HCT116 (cell line): ENCODE results near the gene RFX2. TPM values are rescaled to one million over a fixed set of nuclear protein-coding genes. Genes with fewer than 3 reads are reported as not detected.

Experiments
- ATAC-seq: fragments of 200-7000 bp; cut with Tn5 transposase; 2 replicates; pipeline ENCODE4 v1.9.1; 2020; ENCODE audit warnings: mild to moderate bottlenecking, moderate library complexity
- BruUV-seq: library from RNA; stranded (reverse); fragments of 400-500 nt; replicated peaks from 2 replicates; lab custom pipeline; 2021; lab: Mats Ljungman, UMichigan
- CTCF ChIA-PET: fragments of 300-600 bp; sonication (Branson Sonifier 250); formaldehyde crosslinking; loops from one replicate; lab custom pipeline; 2021; ENCODE audit warnings: antibody characterized with exemption; lab: Charles Lee
- POLR2A ChIA-PET: fragments of 300-600, 350-600 bp; sonication (Branson Sonifier 250); formaldehyde crosslinking; loops from one replicate; lab custom pipeline; 2021; ENCODE audit warnings: antibody characterized with exemption; lab: Charles Lee
- RAD21 ChIA-PET, 2 experiments: fragments of 300-600 bp; sonication (Branson Sonifier 250); formaldehyde crosslinking; loops; one replicate each; lab custom pipeline; 2023; ENCODE audit warnings: low total read pairs in 2 of 2; ENCODE audit not compliant: uncharacterized antibody in 2 of 2, unreplicated experiment in 2 of 2, low non-redundant PET in 1 of 2; lab: Charles Lee
- DNase-seq: peaks from one replicate; pipeline ENCODE4 v3.0.0-alpha.2; 2010; ENCODE audit warnings: low read depth, low spot score
- H2AFZ ChIP-seq: fragments of 200-600 bp; shearing (Covaris generic), sonication (generic); 2 replicates; pipeline ENCODE4 v1.6.1; 2017; ENCODE audit warnings: low read depth, mixed run types, mixed read lengths, antibody characterized with exemption, low read length; ENCODE audit not compliant: poor library complexity, severe bottlenecking
- H3K27ac ChIP-seq: 2 replicates; pipeline ENCODE4 v1.5.1; 2012; ENCODE audit warnings: low read depth, low read length
- H3K27me3 ChIP-seq: fragments of 200-600 bp; sonication (generic); 2 replicates; pipeline ENCODE4 v1.6.1; 2016; ENCODE audit warnings: mixed run types, low read length, mixed read lengths; ENCODE audit not compliant: insufficient read depth
- H3K36me3 ChIP-seq, 2 experiments: fragments of 200-500 bp in 1 of 2; fragments of 200-600 bp in 1 of 2; sonication (Bioruptor generic) in 1 of 2; sonication (generic) in 1 of 2; 2 replicates each; pipeline versions ENCODE4 v1.5.1 to v1.6.1; 2014 to 2016; ENCODE audit warnings: low read length in 2 of 2, inconsistent platforms in 1 of 2, mixed read lengths in 1 of 2, mixed run types in 1 of 2; ENCODE audit not compliant: insufficient read depth in 2 of 2, control insufficient read depth in 1 of 2
- H3K4me1 ChIP-seq, 2 experiments: fragments of 200-600 bp in 1 of 2; sonication (generic) in 1 of 2; 2 replicates each; pipeline versions ENCODE4 v1.5.1 to v1.6.1; 2012 to 2017; ENCODE audit warnings: low read length in 2 of 2, inconsistent platforms in 1 of 2, mild to moderate bottlenecking in 1 of 2, mixed read lengths in 1 of 2, mixed run types in 1 of 2, moderate library complexity in 1 of 2; ENCODE audit not compliant: insufficient read depth in 2 of 2, control insufficient read depth in 1 of 2
- H3K4me2 ChIP-seq: fragments of 200-600 bp; sonication (generic); 2 replicates; pipeline ENCODE4 v1.6.1; 2017; ENCODE audit warnings: mixed run types, low read length, mixed read lengths
- H3K4me3 ChIP-seq, 2 experiments: fragments of 200-600 bp in 1 of 2; sonication (generic) in 1 of 2; replicated peaks in 1 of 2; 2 replicates each; pipeline ENCODE4 v1.5.1; 2011 to 2016; ENCODE audit warnings: low read length in 2 of 2, control low read depth in 1 of 2, low read depth in 1 of 2, mild to moderate bottlenecking in 1 of 2, mixed read lengths in 1 of 2, mixed run types in 1 of 2
- H3K79me2 ChIP-seq: fragments of 200-600 bp; sonication (generic); 2 replicates; pipeline ENCODE4 v1.6.1; 2017; ENCODE audit warnings: mild to moderate bottlenecking, mixed run types, low read length, moderate library complexity, mixed read lengths; ENCODE audit not compliant: insufficient read depth
- H3K9ac ChIP-seq: fragments of 200-600 bp; sonication (generic); 2 replicates; pipeline ENCODE4 v1.6.1; 2016; ENCODE audit warnings: low read length, mixed read lengths
- H3K9me2 ChIP-seq: fragments of 200-600 bp; sonication (generic), shearing (Covaris generic); 2 replicates; pipeline ENCODE4 v1.6.1; 2017; ENCODE audit warnings: mixed run types, mild to moderate bottlenecking, moderate library complexity; ENCODE audit not compliant: insufficient read depth
- H3K9me3 ChIP-seq, 2 experiments: fragments of 200-500 bp in 1 of 2; fragments of 200-600 bp in 1 of 2; sonication (Bioruptor generic) in 1 of 2; sonication (generic) in 1 of 2; 2 replicates each; pipeline ENCODE4 v1.6.1; 2014 to 2017; ENCODE audit warnings: low read length in 2 of 2, mixed read lengths in 2 of 2, inconsistent platforms in 1 of 2, low read depth in 1 of 2, mild to moderate bottlenecking in 1 of 2, mixed run types in 1 of 2, moderate library complexity in 1 of 2; ENCODE audit not compliant: control insufficient read depth in 1 of 2, insufficient read depth in 1 of 2
- H4K20me1 ChIP-seq: fragments of 200-600 bp; sonication (generic), shearing (Covaris generic); 2 replicates; pipeline ENCODE4 v1.6.1; 2017; ENCODE audit warnings: mixed run types, mild to moderate bottlenecking, moderate library complexity; ENCODE audit not compliant: insufficient read depth
- EGR1 ChIP-seq: IDR thresholded peaks from 2 replicates; pipeline ENCODE4 v1.6.1; 2012; ENCODE audit warnings: low read depth
- EZH2 ChIP-seq: fragments of 200-600 bp; sonication (generic); IDR thresholded peaks from 2 replicates; pipeline ENCODE4 v1.6.1; 2017; ENCODE audit warnings: antibody characterized with exemption, mixed run types
- JUND ChIP-seq: IDR thresholded peaks from 2 replicates; pipeline ENCODE4 v1.6.1; 2012
- SIN3A ChIP-seq: IDR thresholded peaks from 2 replicates; pipeline ENCODE4 v1.6.1; 2012; ENCODE audit warnings: low read depth
- SRF ChIP-seq: IDR thresholded peaks from 2 replicates; pipeline ENCODE4 v1.6.1; 2012; ENCODE audit warnings: low read depth
- TCF7L2 ChIP-seq: IDR thresholded peaks from 2 replicates; pipeline ENCODE4 v1.7.0; 2011; ENCODE audit warnings: borderline replicate concordance, inconsistent platforms; ENCODE audit not compliant: insufficient read depth, insufficient read length; ENCODE audit errors: extremely low read depth
- YY1 ChIP-seq: IDR thresholded peaks from 2 replicates; pipeline ENCODE4 v1.6.1; 2011; ENCODE audit warnings: low read length, low read depth, moderate library complexity, mild to moderate bottlenecking; ENCODE audit not compliant: insufficient replicate concordance; ENCODE audit errors: extremely low read depth
- intact Hi-C: fragments of 100-400 bp; cut with micrococcal nuclease; formaldehyde crosslinking; loops from 2 replicates; pipeline ENCODE4 v1.10.0; 2022
- total RNA-seq: library from RNA; stranded (reverse); gene quantifications from one replicate; pipeline ENCODE4 v1.2.1, GENCODE V29; 2021; ENCODE audit not compliant: unreplicated experiment
- TF ChIP-seq, protein P1 (sequence below), 3 experiments: fragments of 200-600 bp in 1 of 3; sonication (generic) in 1 of 3; IDR thresholded peaks in 2 of 3; conservative IDR thresholded peaks in 1 of 3; 2 replicates each; pipeline ENCODE4 v1.5.1; 2012 to 2017; ENCODE audit warnings: low read depth in 2 of 3, low read length in 2 of 3, antibody characterized with exemption in 1 of 3, borderline replicate concordance in 1 of 3, control low read depth in 1 of 3, mild to moderate bottlenecking in 1 of 3, mixed read lengths in 1 of 3, mixed run types in 1 of 3, moderate library complexity in 1 of 3; ENCODE audit not compliant: insufficient read depth in 1 of 3

RFX2 gene
- total RNA-seq, 1 experiment from 2014 or later, result 13.7 TPM

GRCh38 chr19:6056801-6057650 lies 53.3 kb downstream of the RFX2 start:
- ATAC-seq, result no peak
- TF ChIP-seq SIN3A (no peak), EGR1 (no peak), YY1 (no peak), JUND (no peak), SRF (no peak), EZH2 (no peak), TCF7L2 (peak; percentile 9)
- TF ChIP-seq, protein P1, sequence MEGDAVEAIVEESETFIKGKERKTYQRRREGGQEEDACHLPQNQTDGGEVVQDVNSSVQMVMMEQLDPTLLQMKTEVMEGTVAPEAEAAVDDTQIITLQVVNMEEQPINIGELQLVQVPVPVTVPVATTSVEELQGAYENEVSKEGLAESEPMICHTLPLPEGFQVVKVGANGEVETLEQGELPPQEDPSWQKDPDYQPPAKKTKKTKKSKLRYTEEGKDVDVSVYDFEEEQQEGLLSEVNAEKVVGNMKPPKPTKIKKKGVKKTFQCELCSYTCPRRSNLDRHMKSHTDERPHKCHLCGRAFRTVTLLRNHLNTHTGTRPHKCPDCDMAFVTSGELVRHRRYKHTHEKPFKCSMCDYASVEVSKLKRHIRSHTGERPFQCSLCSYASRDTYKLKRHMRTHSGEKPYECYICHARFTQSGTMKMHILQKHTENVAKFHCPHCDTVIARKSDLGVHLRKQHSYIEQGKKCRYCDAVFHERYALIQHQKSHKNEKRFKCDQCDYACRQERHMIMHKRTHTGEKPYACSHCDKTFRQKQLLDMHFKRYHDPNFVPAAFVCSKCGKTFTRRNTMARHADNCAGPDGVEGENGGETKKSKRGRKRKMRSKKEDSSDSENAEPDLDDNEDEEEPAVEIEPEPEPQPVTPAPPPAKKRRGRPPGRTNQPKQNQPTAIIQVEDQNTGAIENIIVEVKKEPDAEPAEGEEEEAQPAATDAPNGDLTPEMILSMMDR (IDR thresholded peaks at IDR 0.05 in 2 of 3, conservative IDR thresholded peaks at IDR 0.05 in 1 of 3; ENCODE audit: borderline replicate concordance in 1 of 3, insufficient read depth in 1 of 3, low read depth in 2 of 3, low read length in 2 of 3), result no peak
- ChIA-PET RAD21 (no interaction called here), POLR2A (no interaction called here), CTCF (no interaction called here)
- H3K9me2 ChIP-seq, result no peaks in the 10 kb centered on the region
- no peak for DNase-seq
- intact Hi-C loops, result no loop called here
- H3K9me3 ChIP-seq, result no peaks in the 10 kb centered on the region
- no peaks in the 10 kb centered on the region; the same call in 1 of the 2 replicates for H3K79me2 ChIP-seq
- H3K4me3 ChIP-seq, result no peak overlapping the region
- H3K9ac ChIP-seq, result no peak overlapping the region
- BruUV-seq, result no TSS peak
- no peaks in the 10 kb centered on the region for H4K20me1 ChIP-seq
- H3K4me2 ChIP-seq, result peak overlapping the region; percentile 19; the same call in 1 of the 2 replicates
- H2AFZ ChIP-seq, result no peak overlapping the region
- H3K4me1 ChIP-seq, result peaks cover 4 to 38% of the 10 kb centered on the region in 2 experiments; a peak in 3 of 4 replicates
- no peaks in the 10 kb centered on the region for H3K36me3 ChIP-seq
- H3K27ac ChIP-seq, result no peak overlapping the region
- no peaks in the 10 kb centered on the region for H3K27me3 ChIP-seq
